Pancreas (tissue), 10 donors: Measurements from ENCODE around the gene MPEG1. TPM values are rescaled to one million over a fixed set of nuclear protein-coding genes. Genes with fewer than 3 reads are reported as not detected.

ENCODE experiments used
- ATAC-seq, 4 donors: fragments of 200-7000 bp; cut with Tn5 transposase; one replicate each; pipeline versions ENCODE4 v1.8.0 to v1.9.1; 2020; ENCODE audit warnings: mild to moderate bottlenecking in 4 of 4, moderate library complexity in 4 of 4
- DNase-seq, 6 donors: peaks; one replicate each; pipeline ENCODE4 v3.0.0-alpha.2; 2020
- FAIRE-seq: peaks from 2 replicates; lab custom pipeline; 2012; peaks lifted over from hg19 to GRCh38; lab: Jason Lieb, UNC
- H3K27ac ChIP-seq, 4 donors: fragments of 200-600 bp; sonication (generic); 1 replicate in 3 of 4; 2 replicates in 1 of 4; pipeline versions ENCODE4 v1.5.0 to v1.8.0; 2020
- H3K27me3 ChIP-seq, 4 donors: fragments of 200-600 bp; one replicate each; pipeline ENCODE4 v1.8.0; 2021
- H3K36me3 ChIP-seq, 3 donors: fragments of 200-600 bp; sonication (generic) in 1 of 3; one replicate each; pipeline versions ENCODE4 v1.5.0 to v1.8.0; 2020 to 2021
- H3K4me1 ChIP-seq, 3 donors: fragments of 200-600 bp; one replicate each; pipeline ENCODE4 v1.8.0; 2021
- H3K4me3 ChIP-seq, 4 donors: fragments of 200-600 bp; sonication (generic) in 2 of 4; one replicate each; pipeline versions ENCODE4 v1.5.0 to v1.8.0; 2020 to 2021
- H3K9me3 ChIP-seq, 4 donors: fragments of 200-600 bp; one replicate each; pipeline ENCODE4 v1.8.0; 2021
- WGBS, 2 donors: extraction: QIAGEN DNeasy Blood & Tissue Kit; methylation state at CpG; one replicate each; pipeline ENCODE4 v1.1.7; 2013; 5-methylcytosine and 5-hydroxymethylcytosine counted together
- intact Hi-C, 3 donors: fragments of 100-400 bp; cut with DNase I; formaldehyde crosslinking; loops; one replicate each; pipeline versions ENCODE4 v1.11.1 to v1.14.2; 2022
- polyA plus RNA-seq, 2 donors: library from polyadenylated mRNA; stranded (reverse); fragments of 200-250 nt; gene quantifications; one replicate each; pipeline ENCODE4 v1.2.3, GENCODE V29; 2013
- total RNA-seq, 6 donors: library from RNA; stranded (reverse); fragmentation: NEBNext Ultra II Directional in 4 of 6; extraction: Animal tissue kit (Norgen Biotek cat#: 25700) in 4 of 6; gene quantifications; one replicate each; pipeline versions ENCODE4 v1.2.1 to v1.2.4, GENCODE V29; 2021 to 2023
- TF ChIP-seq, protein P1 (sequence below), 4 donors: fragments of 200-600 bp; sonication (generic) in 3 of 4; IDR thresholded peaks; one replicate each; pipeline versions ENCODE4 v1.5.0 to v1.8.0; 2021; ENCODE audit warnings: antibody characterized with exemption in 4 of 4
- donor health status: healthy with polysubstance abuse.
- donor health status: DM: no; HTN: no; CAD: no; lungs with moderate emphysema.
- donor health status: DM: no; HTN: no; CAD: no.
- donor health status: control.
- donor health status: control.
- donor health status: Bipolar disorder and iron deficiency.
- donor health status: DM: yes; HTN: yes; CAD: no.
- donor health status: DM: no; HTN: no; CAD: no.
- donor health status: DM: no; HTN: no; CAD: no.
- donor health status: DM: yes; HTN: yes; CAD: no.

The MPEG1 gene
- total and polyA plus RNA-seq, 8 donors: 0.51 to 7.1 (median 1.2) TPM

GRCh38 chr11:59214141-59214893 lies 1.6 kb upstream of the MPEG1 start:
- DNase-seq: no peak
- H3K9me3 ChIP-seq: no peaks in the 10 kb centered on the region
- no peaks in the 10 kb centered on the region for H3K27me3 ChIP-seq
- TF ChIP-seq, protein P1, sequence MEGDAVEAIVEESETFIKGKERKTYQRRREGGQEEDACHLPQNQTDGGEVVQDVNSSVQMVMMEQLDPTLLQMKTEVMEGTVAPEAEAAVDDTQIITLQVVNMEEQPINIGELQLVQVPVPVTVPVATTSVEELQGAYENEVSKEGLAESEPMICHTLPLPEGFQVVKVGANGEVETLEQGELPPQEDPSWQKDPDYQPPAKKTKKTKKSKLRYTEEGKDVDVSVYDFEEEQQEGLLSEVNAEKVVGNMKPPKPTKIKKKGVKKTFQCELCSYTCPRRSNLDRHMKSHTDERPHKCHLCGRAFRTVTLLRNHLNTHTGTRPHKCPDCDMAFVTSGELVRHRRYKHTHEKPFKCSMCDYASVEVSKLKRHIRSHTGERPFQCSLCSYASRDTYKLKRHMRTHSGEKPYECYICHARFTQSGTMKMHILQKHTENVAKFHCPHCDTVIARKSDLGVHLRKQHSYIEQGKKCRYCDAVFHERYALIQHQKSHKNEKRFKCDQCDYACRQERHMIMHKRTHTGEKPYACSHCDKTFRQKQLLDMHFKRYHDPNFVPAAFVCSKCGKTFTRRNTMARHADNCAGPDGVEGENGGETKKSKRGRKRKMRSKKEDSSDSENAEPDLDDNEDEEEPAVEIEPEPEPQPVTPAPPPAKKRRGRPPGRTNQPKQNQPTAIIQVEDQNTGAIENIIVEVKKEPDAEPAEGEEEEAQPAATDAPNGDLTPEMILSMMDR (IDR thresholded peaks at IDR 0.05): no peak
- H3K4me1 ChIP-seq: no peaks in the 10 kb centered on the region
- intact Hi-C loops: no loop called here
- H3K27ac ChIP-seq: no peak overlapping the region
- no peak overlapping the region for H3K4me3 ChIP-seq
- no peak for ATAC-seq
- no peaks in the 10 kb centered on the region for H3K36me3 ChIP-seq
- WGBS, 2 donors: 57 to 74% methylated on average over 2 of the region's 2 CpGs
- no peak for FAIRE-seq

DNA sequence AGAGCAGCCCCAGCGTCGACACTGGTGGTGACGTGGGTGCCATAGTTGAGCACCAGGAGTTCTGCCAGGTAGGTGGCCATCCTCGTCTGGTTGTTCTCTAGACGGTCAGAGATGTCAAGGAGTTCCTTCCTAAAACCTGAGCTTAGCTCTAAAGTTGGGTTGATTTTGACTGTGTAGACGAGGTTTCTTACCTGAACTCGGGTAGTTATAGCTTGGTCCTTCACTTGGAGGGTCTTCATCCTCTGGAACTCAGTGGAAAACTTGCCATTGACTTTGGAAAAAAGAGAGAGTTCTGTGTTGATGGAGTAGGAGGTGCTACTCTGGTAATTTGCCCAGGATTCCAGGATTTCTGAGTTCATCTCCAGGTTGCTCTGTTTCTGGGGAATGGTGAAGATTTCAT lies 505 bp downstream of the MPEG1 start:
- Histone ChIP-seq H3K4me1 (peaks cover 0 to 5% (median 0%) of the 10 kb centered on the region in 3 donors), H3K36me3 (no peaks in the 10 kb centered on the region), H3K9me3 (no peaks in the 10 kb centered on the region), H3K4me3 (peak overlapping the region in 1 of 4 donors; percentile 13), H3K27me3 (no peaks in the 10 kb centered on the region), H3K27ac (no peak overlapping the region)
- no peak for FAIRE-seq
- TF ChIP-seq, protein P1 (IDR thresholded peaks at IDR 0.05): no peak
- no peak for DNase-seq
- ATAC-seq: no peak
- 61 to 74% methylated on average over 7 of the region's 7 CpGs for WGBS, 2 donors
- intact Hi-C loops: no loop called here

DNA sequence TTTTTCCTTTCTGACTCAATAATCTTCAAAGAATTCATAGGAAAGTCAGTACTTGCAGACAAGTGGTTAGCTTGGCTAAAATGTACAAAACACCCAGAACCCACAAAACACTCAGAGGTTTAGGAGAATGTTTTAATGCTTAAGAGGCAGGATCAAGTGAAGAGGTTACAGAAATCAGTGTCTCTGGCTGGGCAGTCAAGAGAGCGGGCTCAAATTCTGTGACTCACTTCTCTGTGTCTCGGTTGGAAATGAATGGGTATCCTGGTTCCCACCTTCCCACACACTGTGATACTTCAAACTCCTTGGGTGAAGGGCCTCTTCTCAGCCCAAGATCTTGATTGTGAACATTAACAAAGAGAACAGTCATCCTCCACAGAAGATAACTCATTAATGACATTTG lies 3.8 kb downstream of the MPEG1 start:
- peak overlapping the region in 1 of 4 donors; percentile 2 for H3K4me3 ChIP-seq
- no peaks in the 10 kb centered on the region for H3K9me3 ChIP-seq
- peaks cover 0 to 5% (median 0%) of the 10 kb centered on the region in 3 donors for H3K4me1 ChIP-seq
- TF ChIP-seq, protein P1 (IDR thresholded peaks at IDR 0.05): no peak
- H3K36me3 ChIP-seq: peaks cover 0 to 10% (median 2%) of the 10 kb centered on the region in 3 donors
- FAIRE-seq (no peak), ATAC-seq (peak in 1 of 4 donors; percentile 4), DNase-seq (no peak)
- WGBS, 2 donors: 82 to 92% methylated on average over 2 of the region's 2 CpGs
- H3K27me3 ChIP-seq: no peaks in the 10 kb centered on the region
- H3K27ac ChIP-seq: no peak overlapping the region
- intact Hi-C loops: loop anchor here in 1 of 3 donors (5.0 kb wide), 1 partner anchor 37 kb away; the partner anchor contains the start of gene DTX4

- WGBS, 2 donors: 2 to 4% methylated on average over 5 of the region's 5 CpGs
- Histone ChIP-seq H3K27me3 (no peaks in the 10 kb centered on the region), H3K4me3 (peak overlapping the region in 1 of 4 donors; percentile 2), H3K27ac (peak overlapping the region in 1 of 4 donors; percentile 19), H3K9me3 (no peaks in the 10 kb centered on the region), H3K36me3 (peaks cover 0 to 10% (median 2%) of the 10 kb centered on the region in 3 donors), H3K4me1 (peaks cover 0 to 5% (median 0%) of the 10 kb centered on the region in 3 donors)
- FAIRE-seq: no peak
- peak; percentile 79 to 83 (median 80) for ATAC-seq
- TF ChIP-seq, protein P1 (IDR thresholded peaks at IDR 0.05): peak; percentile 29 to 61 (median 52)
- intact Hi-C loops: loop anchor here in 1 of 3 donors (5.0 kb wide), 1 partner anchor 36 kb away; the partner anchor contains the start of gene DTX4
- DNase-seq: peak in 2 of 6 donors; percentile 26 to 32
These were observed 4.7 kb downstream of the MPEG1 start for GRCh38 chr11:59207988-59208451.
